Loucy (cell line): ENCODE measurements around the gene SH3BP4.

Source experiments
- CTCF ChIP-seq: fragments of 200-600 bp; sonication (generic); conservative IDR thresholded peaks from 2 replicates; pipeline ENCODE4 v1.5.1; 2014; ENCODE audit warnings: mild to moderate bottlenecking, antibody characterized with exemption, low read length
- EZH2phosphoT487 ChIP-seq: fragments of 200-600 bp; IDR thresholded peaks from 2 replicates; pipeline ENCODE4 v1.6.1; 2018; ENCODE audit warnings: antibody characterized with exemption, mild to moderate bottlenecking, moderate library complexity, borderline replicate concordance

GRCh38 chr2:235064976-235065375 lies 113.2 kb downstream of the SH3BP4 start:
- TF ChIP-seq EZH2phosphoT487, result no peak
- TF ChIP-seq CTCF, result no peak
